ENCODE results near the gene TMEM108. TPM values are rescaled to one million over a fixed set of nuclear protein-coding genes. Genes with fewer than 3 reads are reported as not detected.

Gene TMEM108
- polyA plus RNA-seq, 4 donors, result 1.7 to 4.0 (median 2.6) TPM

DNA sequence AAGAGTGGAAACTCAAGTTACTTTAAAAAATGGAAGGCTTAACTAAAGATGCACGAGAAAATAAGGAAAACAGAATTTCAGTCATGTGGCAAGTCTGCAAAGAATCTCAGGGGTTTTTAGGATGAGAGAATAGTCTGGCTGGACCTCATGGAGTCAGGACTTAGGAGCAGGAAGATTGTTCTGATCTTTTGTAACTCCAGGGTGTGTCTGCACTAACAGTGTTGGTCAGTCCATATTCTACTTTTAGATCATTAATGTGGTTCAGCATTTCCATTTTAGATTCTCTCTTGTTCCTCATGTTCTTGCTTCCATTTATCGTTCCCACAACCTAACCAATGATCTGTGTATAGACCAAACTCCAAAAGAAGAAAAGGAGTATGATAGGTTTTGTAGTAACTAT lies 15.3 kb downstream of the TMEM108 start:
- no peak for DNase-seq (ENCODE audit: low read depth in 4 of 4, low spot score in 2 of 4)

DNA sequence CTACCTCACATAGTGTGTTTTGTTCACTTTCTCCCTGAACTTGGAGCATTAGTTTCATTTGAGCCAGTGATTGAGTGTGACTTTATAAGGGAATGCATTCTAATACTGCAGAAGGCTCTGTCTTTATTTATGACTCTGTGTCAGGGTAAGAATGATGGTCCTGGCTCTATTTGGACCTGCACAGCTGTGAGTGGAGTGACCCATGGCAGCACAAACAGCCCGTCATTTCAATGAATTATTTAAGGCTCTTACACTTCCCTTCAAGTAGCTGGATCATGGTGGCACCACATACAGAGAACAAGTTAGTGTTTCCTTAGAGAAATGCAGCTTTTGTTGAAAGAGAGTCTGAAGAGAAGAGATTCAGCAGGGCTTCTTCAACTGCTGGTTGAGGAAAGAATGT lies 16.4 kb downstream of the TMEM108 start:
- no peak for DNase-seq (ENCODE audit: low read depth in 4 of 4, low spot score in 2 of 4)

DNA sequence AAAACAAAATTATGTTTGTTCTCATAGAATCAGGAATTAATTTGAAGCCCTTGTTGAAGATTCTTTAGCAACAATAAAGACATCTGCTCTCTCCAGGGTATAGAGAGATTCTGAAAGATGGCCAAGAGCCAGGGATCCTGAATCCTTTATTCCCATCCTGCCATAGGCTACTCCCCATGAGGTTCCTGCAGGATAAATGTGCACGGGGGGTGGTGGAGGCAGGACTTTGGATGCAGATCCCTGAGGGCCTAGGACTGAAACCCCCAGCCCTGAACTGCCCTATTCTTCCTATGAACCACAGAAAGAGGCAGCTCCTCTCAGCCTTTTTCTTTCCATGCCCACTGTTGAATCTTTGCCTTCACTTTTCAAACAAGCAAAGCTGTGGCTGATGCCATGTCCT lies 17.1 kb downstream of the TMEM108 start:
- DNase-seq (ENCODE audit: low read depth in 4 of 4, low spot score in 2 of 4), result no peak

DNA sequence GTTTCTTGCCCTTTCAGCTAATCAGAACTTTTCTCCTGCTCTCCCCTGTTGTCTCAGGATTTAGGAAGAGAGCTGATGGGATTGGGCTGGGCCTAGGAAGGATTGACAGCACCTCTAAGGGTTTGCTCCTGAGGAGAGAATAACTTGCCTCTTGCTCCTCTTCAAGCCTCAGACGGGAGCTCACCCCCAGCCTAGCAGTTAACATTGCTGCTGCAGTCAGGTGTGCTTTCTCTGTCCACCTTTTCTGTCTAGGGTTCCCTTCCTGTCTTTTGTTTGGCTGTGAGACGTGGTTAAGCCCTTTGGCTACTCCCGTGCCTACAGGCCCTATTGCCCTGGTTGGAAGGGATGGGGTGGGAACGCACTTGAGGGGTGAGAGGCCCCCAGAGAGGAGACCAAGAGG lies 20.1 kb downstream of the TMEM108 start:
- DNase-seq (ENCODE audit: low read depth in 4 of 4, low spot score in 2 of 4), result no peak

DNA sequence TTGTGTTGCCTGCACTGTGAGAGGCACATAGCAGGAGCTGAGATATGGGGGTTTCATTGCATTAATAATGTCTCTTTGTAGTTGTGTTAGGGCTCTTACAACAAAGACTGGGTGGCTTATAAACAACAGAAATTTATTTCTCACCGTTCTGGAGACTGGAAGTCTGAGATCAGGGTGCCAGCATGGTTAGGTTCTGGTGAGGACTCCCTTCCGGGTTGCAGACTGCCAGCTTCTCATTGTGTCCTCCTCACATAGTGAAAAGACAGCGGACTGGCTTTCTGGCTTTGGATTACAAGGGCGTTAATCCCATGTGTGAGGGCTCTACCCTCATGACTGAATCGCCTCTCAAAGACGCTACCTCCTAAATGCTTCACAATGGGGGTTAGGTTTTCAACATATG lies 20.6 kb downstream of the TMEM108 start:
- DNase-seq (ENCODE audit: low read depth in 4 of 4, low spot score in 2 of 4), result no peak

DNA sequence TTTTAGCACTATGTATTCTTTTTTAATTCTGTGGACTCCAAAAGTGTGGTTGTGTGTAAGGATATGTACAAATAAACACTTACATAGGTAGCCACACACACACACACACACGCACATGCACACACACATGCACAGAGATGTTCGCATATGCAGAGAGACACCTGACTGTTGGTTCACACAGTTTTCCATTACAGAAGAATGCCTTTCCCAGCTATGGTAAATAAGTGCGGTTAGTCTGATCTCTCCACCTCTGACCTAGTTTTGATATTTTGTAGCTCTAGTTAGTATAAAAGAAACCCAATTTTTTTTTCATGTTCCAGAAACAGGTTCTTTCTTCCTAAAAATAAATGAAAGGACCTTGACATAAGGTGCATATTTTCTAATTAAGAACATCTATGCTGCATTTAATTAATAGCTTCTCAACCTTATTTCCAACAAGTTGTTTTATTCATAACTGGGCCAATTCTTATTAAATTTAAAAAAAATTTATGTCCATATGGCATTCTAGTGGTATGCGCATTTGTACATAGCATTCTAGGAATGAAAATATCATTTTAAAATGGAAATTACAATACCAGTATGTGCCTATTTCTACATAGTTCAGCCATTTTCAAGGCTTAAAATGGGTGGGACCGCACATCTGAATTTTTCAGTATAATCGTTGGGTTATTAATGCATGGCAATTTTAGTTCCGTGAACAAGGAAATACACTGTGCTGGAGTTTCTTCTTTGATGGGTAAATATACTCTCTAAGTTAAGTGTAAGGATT lies 27.2 kb downstream of the TMEM108 start:
- DNase-seq (ENCODE audit: low read depth in 4 of 4, low spot score in 2 of 4), result no peak

DNA sequence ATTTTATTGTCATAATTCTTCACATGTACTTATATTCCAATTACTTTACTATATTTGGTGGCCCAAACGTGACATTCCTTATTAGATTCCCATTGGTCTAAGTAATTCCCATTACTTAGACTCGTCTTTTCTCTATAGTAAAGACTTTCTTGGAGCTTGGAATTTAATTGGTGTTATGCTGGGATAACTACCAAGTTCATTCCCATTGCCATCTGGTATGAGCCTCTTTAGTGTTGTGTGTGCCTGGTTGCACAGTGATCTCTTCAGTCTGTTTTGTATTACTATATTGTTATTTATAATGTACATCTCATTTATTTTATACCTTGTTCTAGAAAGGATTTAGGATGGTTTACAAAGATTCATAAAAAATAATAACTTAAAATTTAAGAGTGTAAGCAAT lies 27.8 kb downstream of the TMEM108 start:
- no peak for DNase-seq (ENCODE audit: low read depth in 4 of 4, low spot score in 2 of 4)

DNA sequence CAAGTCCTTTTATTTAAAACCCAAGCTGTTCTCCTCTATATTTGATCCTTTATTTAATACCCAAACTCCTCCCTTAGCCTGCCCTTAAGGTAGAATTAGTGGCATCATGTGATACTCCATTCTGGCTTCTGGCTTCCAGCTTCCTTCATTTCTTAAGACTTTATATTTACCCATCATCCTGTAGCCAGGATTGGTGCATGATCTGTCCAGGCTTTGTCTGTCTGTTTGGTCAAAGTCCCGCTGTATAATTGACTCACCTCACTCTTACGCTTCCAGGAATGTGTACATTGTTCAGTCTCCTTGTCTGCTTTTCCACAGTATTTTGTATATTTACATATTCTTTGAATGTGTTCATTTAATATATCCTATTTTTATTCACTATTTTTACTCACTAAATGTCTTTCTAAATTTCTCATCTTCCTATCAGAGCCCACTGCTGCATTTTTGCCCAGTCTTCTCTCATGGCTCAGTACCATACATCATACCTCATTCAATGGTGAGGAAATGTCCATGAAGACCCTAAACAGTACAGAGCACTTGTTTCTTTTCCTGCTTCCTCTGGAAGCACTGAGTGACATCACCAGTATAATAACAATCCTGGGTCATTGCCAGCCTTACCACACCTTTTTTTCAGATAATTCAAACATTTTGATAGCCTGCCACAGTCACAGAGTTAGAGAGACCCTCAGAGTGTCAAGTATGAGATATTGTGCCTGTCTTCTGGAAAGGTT lies 31.5 kb downstream of the TMEM108 start:
- no peak for DNase-seq (ENCODE audit: low read depth in 4 of 4, low spot score in 2 of 4)

DNA sequence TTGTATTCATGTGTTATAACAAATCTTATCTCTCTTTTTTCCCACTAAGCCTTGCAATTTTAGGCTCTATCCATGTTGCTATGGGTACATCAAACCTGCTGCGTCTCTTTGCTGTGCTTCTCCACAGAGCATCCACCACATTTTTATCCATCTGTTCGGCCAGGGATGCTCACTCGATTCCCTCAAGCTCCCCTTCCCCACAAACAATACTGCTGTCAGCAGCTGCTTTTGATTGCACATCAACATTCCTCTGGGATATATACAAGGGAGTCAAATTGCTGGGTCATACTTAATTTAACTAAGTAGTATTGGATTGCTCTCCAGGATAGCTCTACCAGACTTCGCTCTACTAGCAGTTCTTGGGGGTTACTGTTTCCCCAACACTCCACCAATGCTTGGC lies 36.8 kb downstream of the TMEM108 start:
- DNase-seq (ENCODE audit: low read depth in 4 of 4, low spot score in 2 of 4), result no peak

DNA sequence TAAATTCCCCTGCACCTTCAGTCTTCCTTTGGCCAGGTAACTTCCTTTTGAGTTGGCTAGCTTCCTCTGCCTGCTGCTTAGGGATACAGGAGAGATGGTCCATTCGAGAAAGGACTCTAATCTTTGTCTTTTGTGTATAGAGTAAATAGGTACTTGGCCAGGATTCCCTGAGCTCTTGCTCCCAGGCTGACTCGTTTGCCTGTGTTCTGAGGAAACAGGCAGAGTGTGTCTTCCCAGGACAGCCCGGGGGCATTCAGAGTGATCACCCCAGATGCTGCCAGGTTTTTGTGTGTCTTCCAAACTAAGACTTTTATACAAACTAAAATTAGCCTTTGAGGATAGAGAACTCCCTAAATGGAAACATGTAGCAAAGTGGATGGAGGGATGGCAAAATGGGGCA lies 39.5 kb downstream of the TMEM108 start:
- no peak for DNase-seq (ENCODE audit: low read depth in 4 of 4, low spot score in 2 of 4)

DNA sequence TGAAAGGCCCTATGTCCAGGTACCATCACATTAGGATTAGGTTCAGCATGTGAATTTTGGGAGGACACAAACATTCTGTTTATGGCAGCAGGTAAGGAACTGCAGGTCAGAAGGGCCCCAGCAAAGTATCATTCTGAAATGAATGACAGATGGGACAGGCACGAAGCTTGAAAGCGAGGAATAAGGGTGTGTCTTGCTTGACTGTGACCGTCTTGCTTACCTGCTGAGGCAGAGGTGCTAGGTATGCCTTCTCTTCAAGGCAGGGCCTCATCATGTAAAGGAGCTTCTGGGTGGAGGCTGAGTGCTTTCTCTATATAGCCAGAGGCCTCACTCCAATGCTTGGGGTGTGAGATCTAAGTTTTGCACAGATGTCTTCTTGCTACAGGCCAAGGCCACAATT lies 41.4 kb downstream of the TMEM108 start:
- DNase-seq (ENCODE audit: low read depth in 4 of 4, low spot score in 2 of 4), result no peak

DNA sequence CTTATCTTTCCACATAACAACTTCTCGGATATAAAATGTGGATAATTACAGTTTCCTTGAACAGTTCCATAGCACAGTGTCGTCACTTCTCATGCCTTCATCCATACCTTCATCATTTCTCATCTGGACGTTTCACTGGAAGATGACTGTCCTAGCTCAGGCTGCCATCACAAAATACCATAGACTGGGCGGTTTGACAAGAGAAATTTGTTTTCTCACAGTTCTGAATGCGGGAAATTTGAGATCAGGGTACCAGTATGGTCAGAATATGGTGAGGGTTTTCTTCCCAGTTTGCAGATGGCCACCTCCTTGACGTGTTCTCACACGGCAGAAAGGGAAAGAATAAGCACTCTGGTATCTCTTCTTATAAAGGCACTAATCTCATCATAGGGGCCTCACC lies 42.8 kb downstream of the TMEM108 start:
- no peak for DNase-seq (ENCODE audit: low read depth in 4 of 4, low spot score in 2 of 4)

DNA sequence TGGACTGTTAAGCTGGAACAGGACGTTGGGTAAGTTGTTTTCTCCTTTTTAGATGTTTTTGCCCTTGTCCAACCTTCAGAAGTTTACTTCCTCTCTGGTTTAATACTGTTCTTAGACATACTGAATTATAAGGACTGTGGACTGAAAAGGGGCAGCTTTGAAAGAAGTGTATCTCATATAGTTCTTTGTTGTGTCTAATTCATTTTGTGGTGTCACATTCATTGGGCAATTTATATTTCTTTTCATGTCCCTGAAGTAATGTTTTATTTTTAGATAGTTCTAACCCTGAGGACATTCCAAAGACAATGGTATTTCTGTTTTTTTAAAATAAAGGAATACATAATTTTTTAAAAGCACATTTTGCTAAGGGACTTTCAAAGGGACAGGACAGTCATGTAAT lies 45.2 kb downstream of the TMEM108 start:
- no peak for DNase-seq (ENCODE audit: low read depth in 4 of 4, low spot score in 2 of 4)

DNA sequence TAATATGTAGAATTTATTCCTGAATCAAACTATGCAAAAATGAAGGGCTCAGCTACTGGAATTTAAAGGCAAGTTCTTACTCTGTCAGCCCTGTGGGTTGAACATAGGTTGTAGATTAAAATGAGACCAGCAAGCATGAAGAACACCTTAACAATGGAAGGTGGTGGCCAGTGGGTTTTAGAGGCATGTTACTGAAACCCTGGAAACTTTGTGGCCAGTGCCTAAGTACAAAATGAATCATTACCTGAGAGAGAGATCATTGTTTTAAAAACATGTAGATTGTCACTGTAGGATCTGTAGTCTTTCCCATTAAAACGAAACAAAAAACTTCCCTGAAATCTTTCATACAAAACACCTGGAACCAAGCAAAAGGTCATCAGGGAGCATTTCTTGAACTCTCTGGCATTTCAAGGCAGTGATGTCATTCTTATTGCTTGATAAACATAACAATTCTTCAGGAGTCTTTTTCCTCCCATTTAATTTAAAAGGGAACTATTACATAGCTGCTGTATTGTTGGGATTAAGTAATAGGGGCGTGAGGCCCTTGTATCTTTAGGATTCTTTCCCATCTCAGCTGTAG lies 51.8 kb downstream of the TMEM108 start:
- no peak for DNase-seq (ENCODE audit: low read depth in 4 of 4, low spot score in 2 of 4)

DNA sequence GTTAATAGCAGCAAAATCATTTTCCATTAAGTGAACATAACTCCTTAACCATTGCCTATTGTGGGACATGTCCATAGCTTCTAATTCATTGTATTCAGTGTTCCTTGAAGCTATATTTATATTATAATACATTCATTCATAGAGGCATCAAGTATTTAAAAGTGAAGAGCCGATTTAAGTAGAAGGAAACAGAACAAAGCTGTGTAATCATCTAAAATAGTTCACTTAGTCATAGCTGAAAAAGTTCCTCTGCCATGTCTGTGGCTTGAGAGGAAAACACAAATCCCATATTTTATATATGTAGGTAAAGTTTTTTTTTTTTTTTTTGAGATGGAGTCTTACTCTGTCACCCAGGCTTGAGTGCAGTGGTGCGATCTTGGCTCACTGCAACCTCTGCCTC lies 54.5 kb downstream of the TMEM108 start:
- DNase-seq (ENCODE audit: low read depth in 4 of 4, low spot score in 2 of 4), result no peak

DNA sequence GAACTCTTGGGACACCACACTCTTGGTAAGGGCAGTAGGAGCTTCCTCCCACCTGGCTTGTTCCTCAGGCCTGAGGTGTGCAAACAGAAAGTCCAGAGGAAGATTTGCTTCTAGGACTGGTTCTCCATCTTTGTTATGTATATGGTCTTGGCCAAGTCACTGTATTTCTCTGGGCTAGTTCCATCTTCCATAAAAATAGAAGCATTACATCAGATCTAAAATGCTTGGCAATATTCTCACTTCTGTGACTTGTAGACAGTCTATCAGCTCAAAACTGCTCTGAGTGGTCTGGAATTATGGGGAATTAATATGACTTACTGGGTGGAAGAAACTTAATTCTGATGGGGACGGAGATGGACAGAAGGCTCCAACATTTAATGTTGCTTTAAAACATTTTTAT lies 55.2 kb downstream of the TMEM108 start:
- DNase-seq (ENCODE audit: low read depth in 4 of 4, low spot score in 2 of 4), result no peak

DNA sequence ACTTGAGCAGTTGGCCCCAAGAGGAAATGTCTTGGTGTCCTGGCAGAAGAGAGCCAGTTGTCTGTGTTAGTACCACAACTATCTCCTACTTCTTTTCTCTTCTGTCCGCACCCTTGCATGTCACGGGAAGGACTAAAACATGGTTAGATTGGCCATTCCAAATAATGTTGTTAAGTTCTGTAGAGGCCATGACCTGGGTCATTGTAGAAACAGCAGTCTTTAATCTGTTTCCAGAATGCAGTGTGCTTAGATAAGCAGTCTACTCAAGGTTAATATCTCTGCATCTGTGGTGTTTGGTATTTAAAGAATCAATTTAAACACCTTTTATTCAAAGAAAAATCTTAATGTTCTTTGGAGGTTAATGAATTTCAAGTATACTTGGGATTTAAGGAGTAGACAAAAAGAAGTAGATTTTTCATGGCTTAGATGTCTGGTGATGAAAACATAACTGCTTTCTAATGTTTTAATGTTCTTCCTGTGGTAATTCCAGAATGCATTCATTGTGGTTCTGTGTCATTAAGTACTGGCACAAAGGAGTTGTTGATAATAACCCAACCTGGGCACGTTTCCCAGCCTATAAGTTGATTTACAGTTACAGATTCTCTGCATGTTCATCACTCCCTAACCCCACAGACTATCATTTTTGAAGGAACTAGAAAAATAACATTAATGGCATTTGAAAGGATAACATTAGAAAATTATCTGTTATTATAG lies 58.9 kb downstream of the TMEM108 start:
- no peak for DNase-seq (ENCODE audit: low read depth in 4 of 4, low spot score in 2 of 4)

DNA sequence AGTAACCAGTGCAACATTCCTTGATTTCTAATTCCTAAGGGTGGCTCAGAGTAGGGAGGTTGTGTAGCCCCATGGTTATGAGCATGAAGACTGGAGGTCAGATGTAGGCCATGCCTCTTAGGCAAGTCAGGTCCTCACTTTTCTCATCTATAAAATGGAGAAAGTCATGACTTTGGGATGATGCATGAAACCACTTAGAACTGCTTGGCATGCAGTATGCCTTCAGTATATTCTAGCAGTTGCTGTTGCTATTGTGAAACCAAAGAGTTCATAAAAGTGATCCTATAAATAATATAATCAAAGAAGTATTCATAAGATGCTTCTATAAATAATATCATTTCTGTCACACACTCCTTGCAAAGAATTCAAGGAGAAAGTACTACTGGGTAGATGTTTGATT lies 65.5 kb downstream of the TMEM108 start:
- DNase-seq (ENCODE audit: low read depth in 4 of 4, low spot score in 2 of 4), result no peak

DNA sequence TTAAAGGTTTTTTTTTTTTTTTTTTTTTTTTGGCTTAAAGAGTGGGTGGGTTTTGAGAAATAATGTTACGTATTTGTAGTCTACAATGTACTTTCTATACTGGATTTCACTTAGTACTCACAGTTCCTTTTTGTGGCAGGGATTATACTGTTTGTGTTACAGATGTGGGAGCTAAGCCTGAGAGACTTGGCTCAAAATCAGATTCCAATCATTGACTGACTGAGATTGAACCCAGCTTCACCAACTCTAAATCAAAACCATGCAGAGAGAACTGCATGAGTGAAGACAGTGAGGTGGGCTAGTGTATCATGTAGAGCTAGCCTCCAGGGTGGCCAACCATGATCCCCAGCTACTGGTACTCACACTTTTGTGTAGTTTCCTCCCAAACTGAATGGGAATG lies 68.0 kb downstream of the TMEM108 start:
- no peak for DNase-seq (ENCODE audit: low read depth in 4 of 4, low spot score in 2 of 4)

DNA sequence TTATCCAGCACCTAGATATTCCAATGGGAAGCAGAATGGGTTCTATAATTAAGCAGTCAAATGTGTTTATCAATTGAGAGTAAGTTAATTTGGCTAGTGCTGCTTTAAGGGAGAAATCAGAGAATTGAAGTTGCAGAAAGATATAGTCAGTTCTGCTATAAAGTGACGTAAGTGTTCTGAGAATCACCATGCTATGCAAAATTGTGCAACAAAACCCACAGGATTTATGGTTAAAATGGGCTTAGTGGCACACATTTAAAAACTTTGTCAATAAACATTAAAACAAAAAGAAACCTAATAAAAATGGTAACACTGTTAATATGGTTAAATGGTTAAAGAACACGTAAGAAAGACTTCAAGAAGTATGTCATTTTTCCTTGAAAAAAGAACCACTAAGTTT lies 74.5 kb downstream of the TMEM108 start:
- no peak for DNase-seq (ENCODE audit: low read depth in 4 of 4, low spot score in 2 of 4)

DNA sequence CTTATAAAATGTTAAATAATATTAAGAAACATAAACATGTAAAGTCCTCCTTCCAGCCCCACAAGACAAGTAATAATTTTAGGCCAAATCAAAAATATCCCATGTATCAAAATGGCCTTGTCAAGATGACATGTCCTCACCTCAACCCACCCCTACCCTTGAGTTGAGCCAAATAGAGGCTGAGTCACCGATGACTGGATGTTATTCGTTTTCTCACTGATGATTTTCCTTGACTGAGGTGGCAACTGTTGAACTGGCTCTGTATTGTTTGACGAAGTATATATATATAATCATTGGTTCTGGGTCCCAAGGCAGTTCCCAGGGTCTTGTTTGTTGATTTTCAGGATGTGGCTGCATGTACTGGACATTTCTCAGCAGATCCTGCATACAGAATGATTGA lies 75.3 kb downstream of the TMEM108 start:
- DNase-seq (ENCODE audit: low read depth in 4 of 4, low spot score in 2 of 4), result no peak

Data from left renal cortex interstitium (tissue), 4 donors.